Prostate gland (tissue), 2 donors: Measurements from ENCODE around the gene KDM4B. TPM values are rescaled to one million over a fixed set of nuclear protein-coding genes. Genes with fewer than 3 reads are reported as not detected.
"Not testable (repeated sequence)": the region's sequence is repeated elsewhere in the genome, so short reads cannot be mapped to it uniquely, and the experiment has no call there.

Source experiments
- DNase-seq: peaks from one replicate; pipeline ENCODE4 v3.0.0-alpha.2; 2019; ENCODE audit warnings: low spot score
- H3K27ac ChIP-seq, 2 donors: fragments of 200-600 bp; sonication (generic); 2 replicates each; pipeline ENCODE4 v1.5.1; 2017 to 2019
- H3K27me3 ChIP-seq: fragments of 200-600 bp; sonication (generic); replicated peaks from 2 replicates; pipeline ENCODE4 v1.5.1; 2019; ENCODE audit not compliant: insufficient read depth
- H3K36me3 ChIP-seq, 2 donors: fragments of 200-600 bp; sonication (generic); 1 replicate in 1 of 2; 2 replicates in 1 of 2; pipeline versions ENCODE4 v1.5.1 to v1.8.1; 2017 to 2019
- H3K4me1 ChIP-seq: fragments of 200-600 bp; sonication (generic); replicated peaks from 2 replicates; pipeline ENCODE4 v1.5.1; 2019
- H3K4me3 ChIP-seq, 2 donors: fragments of 200-600 bp; sonication (generic); 2 replicates each; pipeline ENCODE4 v1.5.1; 2017 to 2019
- H3K9me3 ChIP-seq: fragments of 200-600 bp; sonication (generic); 2 replicates; pipeline ENCODE4 v1.5.1; 2017
- CTCF ChIP-seq, 4 experiments: fragments of 200-600 bp in 2 of 4; fragments of 450-650 bp in 2 of 4; sonication (generic) in 2 of 4; IDR thresholded peaks; 1 replicate in 3 of 4; 2 replicates in 1 of 4; pipeline ENCODE4 v1.5.1; 2016 to 2019; ENCODE audit warnings: antibody characterized with exemption in 4 of 4, mild to moderate bottlenecking in 2 of 4, moderate library complexity in 2 of 4
- POLR2A ChIP-seq: fragments of 450-650 bp; IDR thresholded peaks from one replicate; pipeline ENCODE4 v1.6.1; 2016; ENCODE audit warnings: antibody characterized with exemption, mild to moderate bottlenecking
- POLR2AphosphoS5 ChIP-seq: sonication (generic); formaldehyde crosslinking; IDR thresholded peaks from one replicate; pipeline ENCODE4 v1.6.1; 2017; ENCODE audit warnings: antibody characterized with exemption
- WGBS: methylation state at CpG from one replicate; pipeline ENCODE4 v1.1.5; 2018; 5-methylcytosine and 5-hydroxymethylcytosine counted together
- intact Hi-C: fragments of 100-400 bp; cut with DNase I; formaldehyde crosslinking; loops from one replicate; pipeline ENCODE4 v1.14.2; 2022
- total RNA-seq, 2 donors: library from RNA; depleted of rRNA; stranded (reverse); fragments of >200 nt; gene quantifications; one replicate each; pipeline ENCODE4 v1.1.0, GENCODE V29; 2016

Gene KDM4B
- total RNA-seq, 2 donors from 2014 or later: 74.6 to 136 TPM

GRCh38 chr19:4930664-4931063 lies 38.2 kb upstream of the KDM4B start:
- TF ChIP-seq CTCF (IDR thresholded peaks at IDR 0.05) (no peak), POLR2A (no peak), POLR2AphosphoS5 (no peak)
- H3K4me3 ChIP-seq: no peak overlapping the region
- H3K4me1 ChIP-seq: peaks cover 7% of the 10 kb centered on the region
- no peak for DNase-seq
- intact Hi-C loops: no loop called here
- H3K36me3 ChIP-seq: no peaks in the 10 kb centered on the region
- 90% methylated on average over 28 of the region's 28 CpGs for WGBS
- H3K9me3 ChIP-seq: no peaks in the 10 kb centered on the region
- no peaks in the 10 kb centered on the region for H3K27me3 ChIP-seq
- H3K27ac ChIP-seq: no peak overlapping the region

DNA sequence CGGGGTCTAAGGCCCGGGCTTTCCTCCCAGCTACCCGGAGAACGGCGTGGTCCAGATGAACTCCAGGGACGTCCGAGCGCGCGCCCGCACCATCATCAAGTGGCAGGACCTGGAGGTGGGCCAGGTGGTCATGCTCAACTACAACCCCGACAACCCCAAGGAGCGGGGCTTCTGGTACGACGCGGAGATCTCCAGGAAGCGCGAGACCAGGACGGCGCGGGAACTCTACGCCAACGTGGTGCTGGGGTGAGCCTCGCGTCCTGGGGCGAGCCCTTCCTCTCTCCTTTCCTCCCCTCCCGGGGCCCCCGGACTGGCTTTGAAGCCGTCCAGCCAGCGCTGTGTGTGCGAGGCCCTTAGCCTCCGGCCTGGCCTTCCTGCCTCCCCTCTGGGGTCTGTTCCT lies 36.2 kb upstream of the KDM4B start:
- TF ChIP-seq CTCF (IDR thresholded peaks at IDR 0.05) (no peak), POLR2AphosphoS5 (no peak), POLR2A (no peak)
- intact Hi-C loops: no loop called here
- Histone ChIP-seq H3K9me3 (no peaks in the 10 kb centered on the region), H3K36me3 (no peaks in the 10 kb centered on the region), H3K27me3 (no peaks in the 10 kb centered on the region), H3K4me1 (peaks cover 7% of the 10 kb centered on the region), H3K4me3 (no peak overlapping the region), H3K27ac (peak overlapping the region; percentile 84 to 93)
- DNase-seq: no peak
- WGBS: 96% methylated on average over 32 of the region's 32 CpGs

DNA sequence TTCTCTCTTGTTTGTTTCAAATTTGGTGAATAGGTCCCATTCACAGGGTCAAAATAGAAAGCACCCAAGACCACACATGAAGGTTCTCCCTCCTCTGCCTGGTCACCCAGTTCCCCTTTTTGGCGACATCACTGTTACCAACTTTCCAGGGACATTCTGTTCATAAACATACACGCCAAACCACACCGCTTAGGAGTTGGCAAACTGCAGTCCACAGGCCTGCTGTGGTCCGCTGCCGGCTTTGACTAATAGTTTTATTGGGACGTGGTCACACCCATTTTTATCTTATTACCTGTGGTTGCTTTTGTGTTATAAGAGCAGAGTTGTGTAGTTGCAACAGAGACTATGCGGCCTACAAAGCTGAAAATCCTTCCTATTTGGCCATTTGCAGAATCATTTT lies 35.4 kb upstream of the KDM4B start:
- TF ChIP-seq POLR2A (peak; percentile 16), POLR2AphosphoS5 (peak; percentile 99), CTCF (IDR thresholded peaks at IDR 0.05) (no peak)
- no peaks in the 10 kb centered on the region for H3K36me3 ChIP-seq
- 22% methylated on average over 7 of the region's 7 CpGs for WGBS
- H3K4me3 ChIP-seq: no peak overlapping the region
- peak; percentile 90 for DNase-seq
- intact Hi-C loops: no loop called here
- no peaks in the 10 kb centered on the region for H3K27me3 ChIP-seq
- H3K4me1 ChIP-seq: peaks cover 7% of the 10 kb centered on the region
- no peaks in the 10 kb centered on the region for H3K9me3 ChIP-seq
- H3K27ac ChIP-seq: peak overlapping the region; percentile 84 to 93

GRCh38 chr19:4935444-4935843 lies 33.5 kb upstream of the KDM4B start:
- peaks cover 7% of the 10 kb centered on the region for H3K4me1 ChIP-seq
- H3K27me3 ChIP-seq: no peaks in the 10 kb centered on the region
- TF ChIP-seq CTCF (IDR thresholded peaks at IDR 0.05) (no peak), POLR2A (no peak)
- intact Hi-C loops: no loop called here
- WGBS: 77% methylated on average over 8 of the region's 8 CpGs
- H3K36me3 ChIP-seq: no peaks in the 10 kb centered on the region
- H3K4me3 ChIP-seq: no peak overlapping the region
- H3K9me3 ChIP-seq: no peaks in the 10 kb centered on the region
- DNase-seq: no peak
- no peak overlapping the region for H3K27ac ChIP-seq

DNA sequence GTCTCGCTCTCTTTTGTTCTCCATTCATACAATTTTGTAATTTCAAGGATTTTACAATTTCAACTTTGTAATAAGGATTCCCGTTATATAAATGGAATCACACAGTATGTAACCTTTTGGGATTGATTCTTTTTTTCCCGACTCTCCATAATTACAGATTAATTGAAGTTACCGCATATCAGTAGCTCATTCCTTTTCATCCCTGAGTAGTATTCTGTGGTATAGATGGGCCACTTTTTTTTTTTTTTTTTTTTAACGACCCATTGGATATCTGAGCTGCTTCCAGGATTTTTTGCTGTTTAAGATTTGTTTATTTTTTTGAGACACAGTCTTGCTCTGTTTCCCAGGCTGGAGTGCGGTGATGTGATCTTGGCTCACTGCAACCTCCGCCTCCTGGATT lies 31.9 kb upstream of the KDM4B start:
- TF ChIP-seq POLR2AphosphoS5: no peak
- no peak for TF ChIP-seq POLR2A
- no peak for TF ChIP-seq CTCF (IDR thresholded peaks at IDR 0.05)
- 87% methylated on average over 7 of the region's 7 CpGs for WGBS
- DNase-seq: no peak
- Histone ChIP-seq H3K4me1 (peaks cover 7% of the 10 kb centered on the region), H3K9me3 (no peaks in the 10 kb centered on the region), H3K4me3 (no peak overlapping the region), H3K27me3 (no peaks in the 10 kb centered on the region), H3K36me3 (no peaks in the 10 kb centered on the region), H3K27ac (no peak overlapping the region)
- intact Hi-C loops: no loop called here

GRCh38 chr19:4938461-4938860 lies 30.5 kb upstream of the KDM4B start:
- H3K36me3 ChIP-seq, intact Hi-C loops, H3K9me3 ChIP-seq, H3K4me1 ChIP-seq, H3K27ac ChIP-seq, DNase-seq, H3K4me3 ChIP-seq, H3K27me3 ChIP-seq: not testable (repeated sequence)
- WGBS: 96% methylated on average over 4 of the region's 4 CpGs
